Measurements from ENCODE around the gene PSMB8. TPM values are rescaled to one million over a fixed set of nuclear protein-coding genes. Genes with fewer than 3 reads are reported as not detected.

Gene PSMB8
- total RNA-seq, 3 donors from 2014 or later, result 94.7 to 199 (median 117) TPM

DNA sequence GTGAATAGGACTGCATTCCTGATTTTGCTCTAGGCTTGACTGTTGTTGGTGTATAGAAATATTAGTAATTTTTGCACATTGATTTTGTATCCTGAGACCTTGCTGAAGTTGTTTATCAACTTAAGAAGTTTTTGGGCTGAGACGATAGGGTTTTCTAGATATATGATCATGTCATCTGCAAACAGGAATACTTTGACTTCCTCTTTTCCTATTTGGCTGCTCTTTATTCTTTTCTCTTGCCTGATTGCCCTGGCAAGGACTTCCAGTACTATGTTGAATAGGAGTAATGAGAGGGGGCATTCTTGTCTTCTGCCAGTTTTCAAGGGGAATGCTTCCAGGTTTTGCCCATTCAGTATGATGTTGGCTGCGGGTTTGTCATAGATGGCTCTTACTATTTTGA lies 40.4 kb downstream of the PSMB8 start:
- Histone ChIP-seq H3K36me3 (ENCODE audit: low read depth) (no peaks in the 10 kb centered on the region), H3K9me3 (no peaks in the 10 kb centered on the region), H3K4me1 (ENCODE audit: low read depth) (no peaks in the 10 kb centered on the region), H3K4me3 (no peak overlapping the region)
- TF ChIP-seq, protein P1, sequence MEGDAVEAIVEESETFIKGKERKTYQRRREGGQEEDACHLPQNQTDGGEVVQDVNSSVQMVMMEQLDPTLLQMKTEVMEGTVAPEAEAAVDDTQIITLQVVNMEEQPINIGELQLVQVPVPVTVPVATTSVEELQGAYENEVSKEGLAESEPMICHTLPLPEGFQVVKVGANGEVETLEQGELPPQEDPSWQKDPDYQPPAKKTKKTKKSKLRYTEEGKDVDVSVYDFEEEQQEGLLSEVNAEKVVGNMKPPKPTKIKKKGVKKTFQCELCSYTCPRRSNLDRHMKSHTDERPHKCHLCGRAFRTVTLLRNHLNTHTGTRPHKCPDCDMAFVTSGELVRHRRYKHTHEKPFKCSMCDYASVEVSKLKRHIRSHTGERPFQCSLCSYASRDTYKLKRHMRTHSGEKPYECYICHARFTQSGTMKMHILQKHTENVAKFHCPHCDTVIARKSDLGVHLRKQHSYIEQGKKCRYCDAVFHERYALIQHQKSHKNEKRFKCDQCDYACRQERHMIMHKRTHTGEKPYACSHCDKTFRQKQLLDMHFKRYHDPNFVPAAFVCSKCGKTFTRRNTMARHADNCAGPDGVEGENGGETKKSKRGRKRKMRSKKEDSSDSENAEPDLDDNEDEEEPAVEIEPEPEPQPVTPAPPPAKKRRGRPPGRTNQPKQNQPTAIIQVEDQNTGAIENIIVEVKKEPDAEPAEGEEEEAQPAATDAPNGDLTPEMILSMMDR (IDR thresholded peaks at IDR 0.05), result no peak
- DNase-seq (no peak), ATAC-seq (no peak)
- intact Hi-C loops (cut with DNase I, micrococcal nuclease), result no loop called here

DNA sequence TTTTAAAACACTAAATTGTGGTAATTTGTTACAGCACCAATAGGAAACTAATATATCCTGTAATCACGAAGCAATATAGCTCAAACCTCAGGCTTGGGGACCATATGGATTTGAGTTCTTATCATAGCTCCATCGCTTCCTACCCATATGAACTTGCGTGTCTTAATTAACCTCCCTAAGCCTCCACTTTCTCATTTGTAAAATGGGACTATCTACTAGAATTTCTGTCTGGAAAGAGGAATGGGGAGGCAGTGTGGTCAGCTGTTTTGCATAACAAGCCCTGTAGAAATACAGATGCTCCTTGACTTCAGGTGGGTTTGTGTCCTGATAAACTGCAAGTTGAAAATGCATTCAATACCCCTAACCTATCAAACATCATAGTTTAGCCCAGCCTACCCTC lies 44.1 kb downstream of the PSMB8 start:
- Histone ChIP-seq H3K4me3 (no peak overlapping the region), H3K36me3 (ENCODE audit: low read depth) (no peaks in the 10 kb centered on the region), H3K9me3 (no peaks in the 10 kb centered on the region), H3K4me1 (ENCODE audit: low read depth) (no peaks in the 10 kb centered on the region)
- TF ChIP-seq, protein P1 (IDR thresholded peaks at IDR 0.05), result no peak
- ATAC-seq (no peak), DNase-seq (no peak)
- intact Hi-C loops (cut with DNase I, micrococcal nuclease), result loop anchor here in 1 of 2 donors (5.0 kb wide), 1 partner anchor 387 kb away; no protein-coding TSS in a partner anchor

DNA sequence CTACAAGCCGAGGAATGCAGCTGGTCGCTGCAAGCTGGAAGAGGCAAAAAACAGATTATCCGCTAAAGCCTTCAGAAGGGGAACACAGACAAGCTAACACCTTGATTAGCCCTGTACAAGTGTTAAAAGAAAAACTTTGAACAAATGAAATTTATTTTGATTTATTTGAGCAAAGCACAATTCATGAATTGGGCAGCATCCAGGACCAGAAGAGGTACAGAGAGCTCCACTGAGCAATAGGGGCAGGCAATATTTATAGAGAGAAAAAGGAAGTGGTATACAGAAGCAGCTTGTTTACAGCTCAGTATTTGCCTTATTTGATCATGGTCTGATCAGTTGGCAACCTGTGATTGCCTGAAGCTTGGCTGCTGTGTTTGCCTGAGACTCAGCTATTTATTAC lies 44.7 kb downstream of the PSMB8 start:
- no peaks in the 10 kb centered on the region for H3K36me3 ChIP-seq (ENCODE audit: low read depth)
- TF ChIP-seq, protein P1 (IDR thresholded peaks at IDR 0.05), result no peak
- no peak for DNase-seq
- H3K9me3 ChIP-seq, result no peaks in the 10 kb centered on the region
- no peak overlapping the region for H3K4me3 ChIP-seq
- intact Hi-C loops (cut with DNase I, micrococcal nuclease), result loop anchor here in 1 of 2 donors (5.0 kb wide), 1 partner anchor 387 kb away; no protein-coding TSS in a partner anchor
- H3K4me1 ChIP-seq (ENCODE audit: low read depth), result no peaks in the 10 kb centered on the region
- no peak for ATAC-seq

DNA sequence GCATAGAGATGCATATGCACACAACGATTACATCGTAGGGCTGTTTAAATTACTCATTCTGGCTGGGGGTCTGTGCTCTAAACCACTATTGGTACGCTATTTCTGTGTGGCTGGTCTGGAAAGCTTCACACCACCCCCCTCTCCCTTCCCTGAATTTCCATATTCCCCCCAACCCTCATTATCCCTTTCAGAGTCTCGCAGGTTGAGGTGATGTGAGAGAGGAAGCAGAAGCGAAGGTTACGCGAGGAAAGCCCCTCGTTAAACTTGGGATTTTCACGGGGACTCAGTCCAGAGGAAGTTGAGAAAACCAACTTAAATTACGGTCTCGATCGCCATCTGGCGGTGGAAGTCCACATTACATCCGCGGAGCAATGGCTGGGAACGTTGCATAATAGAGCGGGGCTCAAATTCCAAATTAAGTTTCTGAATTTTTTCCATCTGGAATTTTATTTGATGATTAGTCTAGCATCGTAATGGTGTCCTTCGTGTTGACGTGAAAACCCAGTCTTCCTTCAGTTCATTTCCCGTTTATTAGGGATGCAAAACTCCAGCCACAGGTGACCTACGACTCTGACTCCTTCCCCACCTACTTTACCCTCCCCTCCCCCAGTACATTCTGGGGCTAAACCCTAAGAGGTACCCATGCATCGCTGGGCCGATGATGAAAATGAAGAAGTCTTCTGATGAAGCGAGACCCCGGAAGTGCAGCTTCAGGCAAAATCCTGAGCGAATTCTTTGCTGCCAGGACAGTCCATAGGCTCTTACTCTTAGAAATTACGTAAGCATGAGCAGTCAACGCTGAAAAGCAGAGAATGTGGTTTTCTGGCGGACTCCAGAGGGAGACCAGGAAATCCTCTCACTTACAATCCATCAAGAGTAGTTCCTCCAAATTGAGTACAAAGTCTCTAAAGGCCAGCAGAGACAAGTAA lies 46.7 kb downstream of the PSMB8 start:
- TF ChIP-seq, protein P1 (IDR thresholded peaks at IDR 0.05), result peak; percentile 84
- no peak overlapping the region for H3K4me3 ChIP-seq
- intact Hi-C loops (cut with DNase I, micrococcal nuclease), result loop anchor here in 1 of 2 donors (5.0 kb wide), 1 partner anchor 385 kb away; no protein-coding TSS in a partner anchor
- no peaks in the 10 kb centered on the region for H3K9me3 ChIP-seq
- peak; percentile 66 to 90 (median 81) for DNase-seq
- H3K36me3 ChIP-seq (ENCODE audit: low read depth), result no peaks in the 10 kb centered on the region
- peak; percentile 87 for ATAC-seq
- no peaks in the 10 kb centered on the region for H3K4me1 ChIP-seq (ENCODE audit: low read depth)

DNA sequence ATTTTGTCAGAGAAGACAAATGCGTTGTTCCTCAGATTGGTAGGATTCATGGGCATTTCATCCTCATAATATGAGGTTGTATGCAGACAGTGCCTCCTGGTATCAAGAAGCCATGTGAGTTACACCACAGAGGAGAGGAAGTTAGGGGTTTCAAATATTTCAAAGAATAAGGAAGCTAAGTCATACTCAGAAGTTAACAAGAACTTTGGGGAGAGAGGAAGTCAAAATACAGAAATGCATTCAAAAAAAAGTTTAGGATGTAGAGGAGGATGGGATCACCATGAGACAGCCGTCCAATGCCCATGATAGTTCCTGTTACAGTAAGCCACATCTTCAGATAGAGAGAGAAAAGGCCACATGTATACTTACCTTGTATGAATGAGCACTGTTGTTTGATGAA lies 49.3 kb downstream of the PSMB8 start:
- DNase-seq (no peak), ATAC-seq (peak; percentile 41)
- no peak overlapping the region for H3K4me3 ChIP-seq
- no peaks in the 10 kb centered on the region for H3K9me3 ChIP-seq
- no peaks in the 10 kb centered on the region for H3K4me1 ChIP-seq (ENCODE audit: low read depth)
- intact Hi-C loops (cut with DNase I, micrococcal nuclease), result no loop called here
- H3K36me3 ChIP-seq (ENCODE audit: low read depth), result no peaks in the 10 kb centered on the region
- TF ChIP-seq, protein P1 (IDR thresholded peaks at IDR 0.05), result no peak
